ENCODE data around the gene TMEM106B. TPM values are rescaled to one million over a fixed set of nuclear protein-coding genes. Genes with fewer than 3 reads are reported as not detected.
"Not testable (repeated sequence)": the region's sequence is repeated elsewhere in the genome, so short reads cannot be mapped to it uniquely, and the experiment has no call there.

TMEM106B gene
- total RNA-seq, 1 donor from 2014 or later, result 54.0 TPM

DNA sequence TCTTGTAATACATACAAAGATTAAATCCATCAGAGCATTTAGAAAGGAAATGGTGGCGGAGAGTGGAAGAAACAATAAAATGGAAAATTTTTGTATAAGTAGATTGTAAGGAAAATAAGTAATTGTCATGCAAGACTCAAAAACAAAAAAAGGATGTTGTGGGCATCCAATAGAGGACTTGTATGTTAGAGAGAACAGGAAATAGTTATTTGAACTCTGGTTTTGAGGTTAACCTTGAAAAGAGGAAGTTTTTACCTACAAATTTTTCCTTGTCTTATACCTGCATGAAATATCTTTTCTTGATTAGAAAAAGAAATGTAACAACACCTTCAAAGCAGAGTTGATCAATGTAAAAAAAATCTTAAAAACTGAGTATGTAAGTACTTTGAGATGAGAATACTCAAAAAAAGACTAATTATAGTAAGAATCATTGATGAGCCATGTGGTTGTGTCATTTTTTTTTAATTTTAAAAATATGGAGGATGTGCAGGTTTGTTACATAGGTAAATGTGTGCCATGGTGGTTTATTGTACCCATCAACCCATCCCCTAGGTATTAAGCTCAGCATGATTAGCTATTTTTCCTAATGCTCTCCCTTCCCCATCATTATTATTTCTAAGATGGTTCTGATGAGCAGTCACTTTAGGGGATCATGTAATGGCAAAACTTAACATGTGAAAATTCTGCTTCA lies 11.9 kb downstream of the TMEM106B start:
- intact Hi-C loops (cut with DNase I), result no loop called here
- DNase-seq (ENCODE audit: low spot score), result no peak
- ATAC-seq, result no peak

DNA sequence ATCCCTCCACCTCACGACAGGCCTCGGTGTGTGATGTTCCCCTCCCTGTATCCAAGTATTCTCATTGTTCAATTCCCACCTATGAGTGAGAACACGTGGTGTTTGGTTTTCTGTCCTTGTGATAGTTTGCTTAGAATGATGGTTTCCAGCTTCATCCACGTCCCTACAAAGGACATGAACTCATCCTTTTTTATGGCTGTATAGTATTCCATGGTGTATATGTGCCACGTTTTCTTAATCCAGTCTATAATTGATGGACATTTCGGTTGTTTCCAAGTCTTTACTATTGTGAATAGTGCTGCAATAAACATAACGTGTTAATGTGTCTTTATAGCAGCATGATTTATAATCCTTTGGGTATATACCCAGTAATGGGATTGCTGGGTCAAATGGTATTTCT lies 13.9 kb downstream of the TMEM106B start:
- intact Hi-C loops (cut with DNase I); DNase-seq (ENCODE audit: low spot score); ATAC-seq: not testable (repeated sequence)

DNA sequence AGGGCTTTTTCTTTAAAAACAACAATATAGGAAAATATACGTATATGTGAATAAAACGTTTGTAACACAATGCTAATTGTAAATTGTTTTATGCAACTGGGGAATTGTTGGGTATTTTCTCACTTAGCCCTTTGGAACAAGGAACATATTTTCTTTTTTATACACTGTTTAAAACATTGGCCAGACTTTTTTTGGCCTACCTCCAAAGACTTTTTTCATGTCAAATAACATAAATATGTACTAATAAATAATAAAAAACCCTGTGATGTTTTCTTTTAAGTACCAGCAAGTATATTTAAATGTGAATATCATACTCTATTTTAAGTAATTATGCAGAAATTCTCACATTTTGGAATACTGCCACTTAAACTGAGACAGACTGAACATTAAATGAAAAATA lies 15.7 kb downstream of the TMEM106B start:
- no peak for DNase-seq (ENCODE audit: low spot score)
- intact Hi-C loops (cut with DNase I), result no loop called here
- no peak for ATAC-seq

DNA sequence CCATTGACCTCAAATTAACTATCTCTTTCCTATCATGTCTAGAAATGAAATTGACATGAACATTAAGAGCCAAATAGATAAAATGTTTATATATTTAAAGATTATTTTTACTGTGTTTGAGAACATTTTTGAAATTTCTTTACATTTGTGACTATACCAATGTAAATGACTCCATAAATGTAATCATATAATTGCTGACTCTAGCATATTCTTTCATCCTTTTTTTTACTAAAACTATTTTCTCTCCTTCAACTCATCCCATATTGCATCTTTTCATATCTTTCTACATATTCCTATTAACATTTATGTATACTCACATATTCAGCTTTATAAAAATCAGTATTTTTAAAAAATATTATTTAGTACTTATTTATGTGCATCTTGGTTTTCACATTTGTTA lies 16.9 kb downstream of the TMEM106B start:
- DNase-seq (ENCODE audit: low spot score) (no peak), ATAC-seq (no peak)
- intact Hi-C loops (cut with DNase I), result no loop called here

DNA sequence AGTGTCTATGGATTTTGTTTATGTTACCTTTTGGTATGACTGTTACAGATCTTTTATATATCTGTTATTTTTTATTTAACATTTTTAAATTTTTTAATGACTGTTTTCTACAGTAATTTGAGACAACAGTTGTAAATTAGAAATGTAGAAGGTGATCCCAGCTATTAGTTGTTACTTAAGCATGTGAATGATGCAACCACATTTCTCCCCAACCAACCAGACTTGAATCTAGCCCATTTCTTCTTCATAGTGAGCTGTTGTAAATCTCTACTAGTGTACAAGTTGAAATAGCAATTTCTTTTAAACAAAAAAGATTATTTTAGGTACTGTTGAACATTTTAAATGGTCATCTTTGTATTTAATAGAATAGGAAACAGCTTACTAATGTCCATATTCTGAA lies 18.0 kb downstream of the TMEM106B start:
- DNase-seq (ENCODE audit: low spot score) (no peak), ATAC-seq (no peak)
- intact Hi-C loops (cut with DNase I), result no loop called here

DNA sequence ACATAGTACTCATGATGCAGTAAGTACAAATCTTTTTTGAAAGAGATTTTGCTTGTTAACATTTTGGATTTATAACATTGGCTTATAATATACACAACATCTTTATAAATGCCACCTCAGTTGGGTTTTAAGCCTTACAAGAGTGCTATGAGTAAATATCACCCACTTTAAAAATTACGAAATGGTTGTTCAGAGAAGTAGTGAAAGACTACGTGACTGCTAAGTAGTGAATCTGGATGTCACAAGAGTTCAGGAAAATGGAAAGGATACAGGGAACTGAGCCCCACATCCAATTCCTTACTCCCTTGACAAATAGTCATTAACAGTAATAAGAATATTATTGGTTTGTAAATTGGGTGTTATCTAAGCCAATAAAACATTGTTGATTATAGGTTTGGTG lies 20.0 kb downstream of the TMEM106B start:
- ATAC-seq, result no peak
- DNase-seq (ENCODE audit: low spot score), result no peak
- intact Hi-C loops (cut with DNase I), result no loop called here

DNA sequence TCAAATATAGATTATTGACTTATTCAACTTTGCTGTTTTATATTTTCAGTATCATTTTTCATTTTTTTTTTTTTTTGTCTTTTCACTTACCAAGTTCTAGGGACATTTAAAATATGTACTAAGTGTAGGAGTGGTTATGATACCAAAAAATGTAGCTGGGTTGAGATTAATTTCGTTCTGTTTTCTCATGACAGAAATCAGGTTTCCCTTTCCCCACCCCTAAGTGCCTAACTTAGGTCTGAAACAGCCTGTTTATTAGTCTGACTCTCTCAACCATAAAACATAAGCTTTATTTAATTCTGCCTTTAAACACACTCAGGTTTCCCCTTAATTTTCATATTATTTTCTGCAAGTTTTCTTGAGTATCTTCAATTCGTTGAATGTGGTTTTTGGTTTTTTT lies 22.1 kb downstream of the TMEM106B start:
- DNase-seq (ENCODE audit: low spot score) (no peak), ATAC-seq (no peak)
- intact Hi-C loops (cut with DNase I), result no loop called here

DNA sequence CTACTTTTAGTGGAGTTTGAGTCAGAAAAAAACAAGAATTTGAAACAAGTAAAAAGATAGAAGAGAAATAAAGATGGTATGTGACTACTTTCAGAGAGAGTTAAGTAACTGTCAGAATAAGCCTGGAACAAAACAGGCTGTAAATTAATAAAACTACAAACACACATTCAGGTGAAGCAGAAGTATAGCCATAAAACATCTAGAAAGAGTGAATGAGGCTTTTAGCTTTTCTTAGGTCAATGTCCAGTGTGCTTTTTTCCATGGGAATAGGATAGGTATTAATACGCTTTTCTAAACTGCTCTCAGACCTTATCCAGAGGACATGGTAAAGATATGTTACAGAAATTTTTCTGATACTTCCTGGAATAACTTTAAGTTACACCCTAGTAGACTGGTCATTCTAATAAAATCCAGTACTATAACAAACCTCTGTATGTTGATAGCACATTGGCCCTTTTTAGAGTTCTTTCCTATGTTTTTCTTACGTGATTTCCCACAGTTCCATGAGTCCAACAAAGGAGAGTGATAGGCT lies 23.3 kb downstream of the TMEM106B start:
- ATAC-seq (no peak), DNase-seq (ENCODE audit: low spot score) (no peak)
- intact Hi-C loops (cut with DNase I), result no loop called here

DNA sequence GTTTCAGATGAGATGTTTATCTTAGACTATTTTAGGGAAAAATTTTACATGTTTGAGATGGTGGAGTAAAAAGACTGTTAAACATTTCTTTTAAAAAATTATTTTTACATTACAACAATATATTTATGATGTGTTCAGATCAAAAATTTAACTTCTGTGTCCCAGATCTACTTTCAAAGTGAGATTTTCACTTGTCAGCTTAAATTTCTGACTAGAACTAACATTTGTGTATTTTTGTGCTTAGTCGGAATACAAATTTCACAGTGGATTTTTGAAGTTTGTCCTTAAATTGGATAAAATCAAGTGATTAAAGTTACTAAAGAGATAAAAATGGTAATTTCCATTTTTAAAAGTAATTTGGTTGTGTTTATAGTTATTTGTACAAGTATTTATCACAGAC lies 24.9 kb downstream of the TMEM106B start:
- intact Hi-C loops (cut with DNase I), result no loop called here
- no peak for ATAC-seq
- DNase-seq (ENCODE audit: low spot score), result no peak

DNA sequence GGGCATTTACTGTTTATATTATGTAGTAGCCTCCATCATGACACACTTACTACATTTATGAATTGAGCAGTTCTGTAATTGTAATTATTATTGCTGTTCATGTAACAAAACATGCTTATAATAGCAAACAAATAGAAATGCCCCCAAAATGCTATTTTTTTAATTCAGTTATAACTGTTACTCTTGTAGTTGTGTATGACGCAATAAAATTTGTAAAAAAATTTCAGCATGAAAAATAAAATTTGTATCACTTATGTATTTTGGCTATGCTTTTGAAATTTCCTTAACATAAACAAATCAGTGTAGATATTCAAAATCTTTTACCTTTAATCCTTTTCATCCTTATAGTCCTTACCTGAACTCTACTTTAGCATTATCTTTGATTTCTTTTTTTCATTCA lies 25.9 kb downstream of the TMEM106B start:
- intact Hi-C loops (cut with DNase I), result no loop called here
- ATAC-seq (no peak), DNase-seq (ENCODE audit: low spot score) (no peak)

DNA sequence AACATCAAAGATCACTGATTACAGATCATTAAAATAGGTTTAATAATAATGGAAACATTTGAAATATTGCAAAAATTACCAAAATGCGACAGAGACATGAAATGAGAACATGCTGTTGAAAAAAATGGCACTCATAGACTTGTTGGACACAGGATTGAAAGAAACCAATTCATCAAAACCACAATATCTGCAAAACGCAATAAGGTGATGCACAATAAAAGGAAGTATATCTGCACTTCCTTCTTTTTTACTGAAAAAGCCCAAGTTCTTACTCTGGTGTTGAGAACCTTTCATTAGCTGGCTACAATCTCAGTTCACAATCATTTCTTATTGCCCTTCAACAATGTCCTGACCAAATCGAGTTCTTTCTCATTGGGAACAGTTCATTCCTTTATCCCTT lies 28.7 kb downstream of the TMEM106B start:
- DNase-seq (ENCODE audit: low spot score) (no peak), ATAC-seq (no peak)
- intact Hi-C loops (cut with DNase I), result loop anchor here (2.0 kb wide), 1 partner anchor 51 kb away; no protein-coding TSS in a partner anchor

DNA sequence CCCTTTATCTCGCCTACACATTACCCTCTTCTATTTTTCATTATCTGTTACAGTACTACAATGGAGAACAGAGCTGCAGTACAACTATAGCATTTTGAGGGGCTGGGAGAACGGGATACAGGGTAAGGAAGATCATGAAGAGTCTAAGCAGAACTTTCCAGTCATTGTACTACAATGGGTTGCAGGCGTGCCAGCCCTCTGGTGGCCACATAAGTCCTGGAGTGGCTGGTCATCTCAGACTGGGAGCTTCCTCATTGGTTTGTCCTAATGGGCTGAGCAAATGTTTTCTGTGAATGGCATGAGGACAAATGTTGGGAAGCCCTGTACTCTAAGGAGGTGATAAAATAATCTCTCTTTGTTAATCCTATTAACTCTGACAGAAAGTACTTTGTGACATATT lies 33.0 kb downstream of the TMEM106B start:
- DNase-seq (ENCODE audit: low spot score), result no peak
- ATAC-seq, result no peak
- intact Hi-C loops (cut with DNase I), result no loop called here

DNA sequence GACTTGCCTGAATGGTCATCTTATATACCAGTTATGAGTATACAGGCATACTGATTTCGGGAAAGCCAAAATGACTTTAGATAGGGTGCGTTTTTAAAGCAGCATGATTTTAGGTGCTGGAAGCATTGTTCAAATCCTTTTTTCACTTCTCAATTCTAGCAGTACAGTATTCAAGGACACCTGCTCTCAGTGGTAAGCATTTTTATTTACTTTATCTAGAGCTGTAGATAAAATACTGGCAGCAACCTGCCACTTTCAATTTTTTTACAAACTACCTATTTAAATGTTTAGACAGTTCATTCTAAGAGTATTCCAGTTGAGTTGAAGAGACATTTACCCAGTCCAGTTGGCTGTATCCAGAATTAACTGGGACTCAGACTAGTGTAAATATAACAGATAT lies 33.6 kb downstream of the TMEM106B start:
- intact Hi-C loops (cut with DNase I), result no loop called here
- DNase-seq (ENCODE audit: low spot score), result no peak
- no peak for ATAC-seq

DNA sequence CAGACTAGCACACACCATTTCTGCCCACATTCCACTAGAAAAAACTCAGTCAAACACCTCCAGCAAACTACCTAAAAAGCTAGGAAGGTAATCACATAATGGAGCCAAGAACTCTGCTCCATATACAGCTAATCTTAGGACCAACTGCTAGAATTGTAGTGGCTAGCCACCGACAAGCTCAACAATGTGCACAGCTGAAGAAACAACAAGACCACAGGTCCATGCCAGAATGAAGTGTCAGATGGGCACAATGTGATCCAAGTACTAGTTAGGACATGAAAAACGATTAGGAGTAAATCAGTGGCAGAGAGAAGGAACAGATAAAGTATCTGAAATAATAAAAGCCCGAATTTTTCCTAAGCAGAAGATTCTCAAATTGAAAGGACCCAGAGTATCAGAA lies 38.6 kb downstream of the TMEM106B start:
- ATAC-seq, result no peak
- DNase-seq (ENCODE audit: low spot score), result no peak
- intact Hi-C loops (cut with DNase I), result no loop called here

DNA sequence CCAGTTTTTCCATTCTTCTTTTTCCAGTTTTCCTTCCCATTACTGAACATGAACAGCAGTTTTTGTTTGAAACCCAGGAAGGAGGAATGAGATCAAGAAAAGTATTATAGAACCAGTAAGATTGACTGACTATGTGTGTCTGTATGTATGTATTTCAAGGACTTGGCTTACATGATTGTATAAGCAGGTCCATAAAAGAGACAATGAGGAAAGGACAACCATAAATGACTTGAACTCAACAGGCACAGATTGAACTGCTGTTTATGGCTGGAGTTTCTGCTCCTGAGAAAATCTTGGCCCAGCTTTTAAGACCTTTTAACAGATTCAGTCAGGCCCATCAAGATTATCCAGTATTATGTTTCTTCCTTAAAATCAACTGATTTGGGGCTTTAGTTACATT lies 39.1 kb downstream of the TMEM106B start:
- no peak for DNase-seq (ENCODE audit: low spot score)
- intact Hi-C loops (cut with DNase I), result no loop called here
- no peak for ATAC-seq

DNA sequence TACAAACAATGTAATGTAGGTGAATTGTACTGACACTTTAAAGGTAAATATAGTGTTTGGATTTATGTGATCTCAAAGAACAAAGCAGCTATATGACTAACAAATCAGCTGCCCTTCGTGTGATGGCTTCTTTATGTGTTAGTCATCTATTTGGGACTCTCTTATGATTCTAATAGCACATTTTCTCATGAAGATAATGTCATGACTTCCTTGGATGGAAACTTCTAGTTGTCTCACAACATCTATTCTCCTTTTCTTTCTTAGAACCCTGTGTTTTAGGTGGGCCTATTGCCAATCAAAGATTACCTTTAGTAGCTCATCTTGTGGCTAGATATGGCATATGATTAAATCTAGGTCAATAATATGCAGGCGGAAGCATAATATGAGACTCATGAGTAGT lies 45.0 kb downstream of the TMEM106B start:
- no peak for DNase-seq (ENCODE audit: low spot score)
- intact Hi-C loops (cut with DNase I), result no loop called here
- ATAC-seq, result no peak

DNA sequence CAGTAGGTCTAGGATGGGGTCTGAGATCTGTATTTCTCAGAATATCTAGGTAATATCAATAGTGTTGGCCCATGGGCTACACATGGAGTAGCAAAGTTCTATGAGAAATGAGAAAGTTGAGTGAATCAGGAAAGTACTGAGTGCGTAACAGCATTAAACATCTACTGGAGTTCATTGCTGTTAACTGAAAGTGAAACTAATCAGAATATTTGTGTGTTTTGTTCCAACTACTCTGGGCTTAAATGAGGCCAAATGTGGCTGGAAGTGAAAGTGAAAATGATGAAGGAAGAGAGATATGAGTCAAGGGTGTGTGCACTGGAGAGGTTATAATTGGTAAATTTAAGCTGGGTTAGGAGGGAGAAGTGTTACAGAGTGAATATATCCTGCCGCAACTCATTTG lies 46.5 kb downstream of the TMEM106B start:
- intact Hi-C loops (cut with DNase I), result no loop called here
- DNase-seq (ENCODE audit: low spot score) (no peak), ATAC-seq (peak; percentile 76)

DNA sequence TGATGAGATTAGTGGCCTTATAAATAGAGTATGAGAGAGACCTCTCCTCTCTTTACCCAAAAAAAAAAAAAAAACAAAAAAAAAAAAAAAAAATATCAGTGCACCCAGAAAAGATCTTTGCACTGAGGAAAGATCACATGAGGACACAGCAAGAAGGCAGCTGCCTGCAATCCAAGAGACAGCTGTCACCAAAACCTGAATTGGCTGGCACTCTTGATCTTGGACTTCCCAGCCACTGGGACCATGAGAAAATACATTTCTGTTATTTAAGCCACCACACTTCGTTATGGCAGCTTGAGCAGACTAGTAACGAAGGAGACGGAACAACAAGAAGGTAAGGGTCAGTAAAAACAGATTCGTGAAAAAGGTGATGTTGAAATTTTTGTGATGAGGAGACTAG lies 47.0 kb downstream of the TMEM106B start:
- intact Hi-C loops (cut with DNase I), result no loop called here
- no peak for DNase-seq (ENCODE audit: low spot score)
- no peak for ATAC-seq

DNA sequence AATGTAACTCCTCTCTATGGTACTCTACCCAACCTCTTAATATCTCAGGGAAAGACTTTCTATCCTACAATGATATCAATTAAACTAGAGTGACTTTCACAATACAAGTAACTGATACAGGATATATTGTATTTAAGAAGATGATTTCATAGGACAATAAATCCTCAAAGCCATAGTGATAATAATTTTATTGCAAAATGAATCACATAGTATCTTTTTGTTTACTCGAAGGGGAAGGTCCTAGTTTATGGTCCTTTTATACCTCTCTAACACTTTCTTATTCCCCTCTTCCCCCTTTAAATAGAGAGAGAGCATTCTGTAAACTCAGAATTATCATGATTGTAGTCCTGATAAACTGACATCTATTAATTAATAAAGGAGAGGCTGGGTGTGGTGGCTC lies 56.4 kb downstream of the TMEM106B start:
- DNase-seq (ENCODE audit: low spot score) (no peak), ATAC-seq (no peak)
- intact Hi-C loops (cut with DNase I), result no loop called here

DNA sequence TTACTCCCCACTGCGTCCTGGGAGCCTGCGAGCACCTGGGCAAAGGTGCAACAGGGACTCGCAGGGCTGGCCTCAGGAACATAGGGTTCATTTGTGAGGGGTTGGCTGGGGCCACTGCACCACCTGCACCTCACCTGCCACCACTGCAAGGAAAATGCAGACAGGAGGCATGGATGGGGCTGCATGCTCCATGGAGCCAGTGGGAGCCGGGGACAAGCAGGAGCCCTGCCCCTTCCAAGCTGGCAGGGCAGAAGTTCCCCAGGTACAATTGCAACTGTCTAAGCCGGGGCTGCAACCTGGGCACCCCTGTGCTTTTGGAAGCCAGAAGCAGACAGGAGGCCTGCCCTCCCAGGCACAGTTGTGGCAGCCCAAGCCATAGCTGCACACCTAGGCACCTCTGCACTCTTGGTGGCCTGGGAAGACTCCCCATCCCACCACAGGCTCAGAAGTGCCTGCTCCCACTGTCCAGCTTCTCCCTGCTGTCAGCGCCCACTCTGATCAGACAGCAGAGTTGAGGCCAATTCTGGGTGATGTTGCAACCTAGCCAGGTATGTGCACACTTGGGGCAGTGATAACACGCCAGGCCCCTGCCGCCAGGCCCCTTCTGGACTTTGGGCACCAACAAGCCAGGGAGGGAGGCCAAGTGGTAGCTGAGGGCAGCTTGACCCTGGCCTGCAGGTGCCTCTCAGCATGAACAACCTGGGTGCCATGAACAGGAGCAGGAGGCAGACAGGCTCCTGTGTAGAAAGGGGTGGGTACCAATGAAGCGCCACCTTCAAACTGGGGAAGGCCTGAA lies 58.2 kb downstream of the TMEM106B start:
- intact Hi-C loops (cut with DNase I), result no loop called here
- ATAC-seq (no peak), DNase-seq (ENCODE audit: low spot score) (no peak)

DNA sequence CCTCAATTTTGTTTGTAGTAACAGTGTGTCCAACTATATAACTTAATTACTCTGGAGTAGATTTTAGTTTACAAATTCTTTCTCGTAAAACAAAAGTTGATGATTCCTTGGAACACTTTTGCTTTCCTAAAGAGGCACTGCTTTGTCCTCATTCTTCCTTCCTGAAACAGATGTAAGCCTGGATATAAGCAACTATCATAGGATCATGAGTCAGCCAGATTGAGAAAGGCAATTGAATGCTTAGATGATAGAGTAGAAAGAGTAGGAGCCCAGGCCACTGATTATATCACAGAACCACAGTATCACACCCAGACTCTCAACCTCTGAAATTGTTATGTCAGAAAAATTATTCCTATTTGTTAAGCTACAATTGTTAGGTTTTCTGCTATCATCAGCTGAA lies 69.9 kb downstream of the TMEM106B start:
- ATAC-seq, result no peak

More for the DNA sequence above, 69.9 kb downstream of the TMEM106B start:
- intact Hi-C loops (cut with DNase I), result no loop called here
- DNase-seq (ENCODE audit: low spot score), result no peak

Data from sciatic nerve (tissue), 2 donors.